ENCODE measurements around the gene TMEM44.
"Not testable (repeated sequence)": the region's sequence is repeated elsewhere in the genome, so short reads cannot be mapped to it uniquely, and the experiment has no call there.

TMEM44 gene

GRCh38 chr3:194556086-194557056, 76.8 kb downstream of the TMEM44 start:
- no peak for DNase-seq (ENCODE audit: low read depth in 2 of 3, low spot score in 1 of 3)

DNA sequence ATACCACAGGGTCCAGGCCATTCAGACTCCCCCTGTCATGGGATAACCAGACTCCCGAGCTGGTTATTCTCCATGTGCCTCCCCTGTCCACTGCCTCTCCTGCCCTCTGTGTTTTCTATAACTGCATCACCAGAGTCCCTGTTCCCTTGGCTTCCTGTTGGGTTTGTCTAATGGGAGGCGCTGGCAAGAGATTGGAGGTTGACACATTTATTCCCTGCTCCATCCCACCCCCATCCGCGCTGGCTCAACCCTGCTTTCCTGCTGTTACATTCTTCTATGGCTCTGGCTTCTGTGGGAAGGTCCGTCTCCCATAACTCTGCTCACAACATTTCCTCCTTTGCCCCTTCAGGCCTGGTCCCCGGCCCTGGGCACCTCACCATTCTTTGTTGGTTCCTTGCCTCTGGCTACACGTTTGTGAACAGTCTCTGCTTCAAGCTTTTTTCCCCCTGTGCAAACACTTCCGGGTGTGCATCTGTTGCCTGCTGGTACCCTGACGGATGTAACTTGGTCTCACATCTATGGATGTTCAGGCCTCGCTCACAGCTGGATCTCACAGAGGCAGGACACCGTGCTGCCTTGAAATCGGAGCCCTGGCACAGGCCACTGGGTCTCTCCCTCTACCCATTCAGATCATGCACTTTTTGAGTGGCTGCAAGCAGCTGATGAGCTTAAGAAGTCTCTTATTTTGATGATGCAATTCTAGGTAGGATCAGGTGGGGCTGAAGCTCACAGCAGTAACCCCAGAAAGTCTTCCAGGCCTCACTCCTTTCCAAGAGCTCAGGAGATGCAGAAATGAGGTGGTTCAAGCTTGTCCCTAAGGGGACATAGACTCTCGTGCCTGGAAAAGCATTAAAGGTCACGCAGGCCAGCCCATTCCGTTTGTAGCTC, 77.8 kb downstream of the TMEM44 start:
- DNase-seq (ENCODE audit: low read depth in 2 of 3, low spot score in 1 of 3): no peak

- DNase-seq (ENCODE audit: low read depth in 2 of 3, low spot score in 1 of 3): no peak
These were observed 78.6 kb downstream of the TMEM44 start for GRCh38 chr3:194554473-194555123.

GRCh38 chr3:194552327-194552949, 80.8 kb downstream of the TMEM44 start:
- no peak for DNase-seq (ENCODE audit: low read depth in 2 of 3, low spot score in 1 of 3)

DNA sequence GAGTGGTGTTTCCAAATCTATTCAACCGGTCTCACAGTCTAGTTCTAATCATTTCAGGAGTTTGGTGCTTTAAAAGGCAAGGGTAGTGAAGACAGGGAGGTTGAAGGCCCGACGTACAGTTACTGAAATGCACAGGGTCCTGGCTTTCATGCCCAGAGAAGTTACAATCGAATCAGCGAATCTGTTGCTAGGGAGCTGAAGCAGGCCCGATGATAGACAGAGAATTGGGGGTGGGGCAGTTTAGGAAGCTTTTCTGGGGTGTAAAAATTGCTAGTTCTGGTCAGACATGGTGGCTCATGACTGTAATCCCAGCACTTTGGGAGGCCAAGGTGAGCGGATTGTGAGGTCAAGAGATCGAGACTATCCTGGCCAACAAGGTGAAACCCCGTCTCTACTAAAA, 83.4 kb downstream of the TMEM44 start:
- no peak for DNase-seq (ENCODE audit: low read depth in 2 of 3, low spot score in 1 of 3)

GRCh38 chr3:194548346-194549321, 84.6 kb downstream of the TMEM44 start:
- DNase-seq (ENCODE audit: low read depth in 2 of 3, low spot score in 1 of 3): no peak

GRCh38 chr3:194547042-194547441, 86.2 kb downstream of the TMEM44 start:
- no peak for DNase-seq (ENCODE audit: low read depth in 2 of 3, low spot score in 1 of 3)

- DNase-seq (ENCODE audit: low read depth in 2 of 3, low spot score in 1 of 3): not testable (repeated sequence)
These were observed 87.7 kb downstream of the TMEM44 start for GRCh38 chr3:194545538-194545937.

GRCh38 chr3:194543550-194543949, 89.7 kb downstream of the TMEM44 start:
- no peak for DNase-seq (ENCODE audit: low read depth in 2 of 3, low spot score in 1 of 3)

- DNase-seq (ENCODE audit: low read depth in 2 of 3, low spot score in 1 of 3): no peak
These were observed 91.7 kb downstream of the TMEM44 start for GRCh38 chr3:194541483-194541882.

DNA sequence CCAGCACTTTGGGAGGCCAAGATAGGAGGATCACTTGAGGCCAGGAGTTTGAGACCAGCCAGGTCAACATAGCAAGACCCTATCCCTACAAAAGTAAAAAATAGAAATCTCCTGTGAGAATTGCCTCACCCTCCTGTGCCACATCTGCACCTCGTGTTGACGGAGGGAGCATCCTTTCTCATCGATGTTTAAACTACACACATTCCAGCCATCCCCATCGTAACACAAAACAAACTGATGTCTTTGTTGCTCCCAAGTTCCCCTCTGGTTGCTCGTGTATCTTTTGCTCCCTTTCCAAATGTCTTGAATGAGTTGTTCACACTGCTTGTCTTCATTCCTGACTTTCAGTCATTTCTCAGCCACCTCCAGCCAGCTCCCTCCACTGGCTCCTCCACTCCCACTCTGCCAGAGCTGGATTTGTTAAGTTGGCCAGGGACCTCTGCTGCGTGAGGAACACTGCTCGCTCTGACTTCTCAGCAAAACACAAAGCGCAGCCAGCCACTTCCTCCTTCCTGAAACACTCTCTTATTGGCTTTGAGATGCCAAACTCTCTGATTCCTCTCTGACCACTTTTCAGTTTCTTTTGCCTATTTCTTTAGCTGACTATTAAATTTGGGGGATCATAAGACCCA, 92.8 kb downstream of the TMEM44 start:
- DNase-seq (ENCODE audit: low read depth in 2 of 3, low spot score in 1 of 3): no peak

- no peak for DNase-seq (ENCODE audit: low read depth in 2 of 3, low spot score in 1 of 3)
These were observed 93.7 kb downstream of the TMEM44 start for GRCh38 chr3:194539498-194539897.

DNA sequence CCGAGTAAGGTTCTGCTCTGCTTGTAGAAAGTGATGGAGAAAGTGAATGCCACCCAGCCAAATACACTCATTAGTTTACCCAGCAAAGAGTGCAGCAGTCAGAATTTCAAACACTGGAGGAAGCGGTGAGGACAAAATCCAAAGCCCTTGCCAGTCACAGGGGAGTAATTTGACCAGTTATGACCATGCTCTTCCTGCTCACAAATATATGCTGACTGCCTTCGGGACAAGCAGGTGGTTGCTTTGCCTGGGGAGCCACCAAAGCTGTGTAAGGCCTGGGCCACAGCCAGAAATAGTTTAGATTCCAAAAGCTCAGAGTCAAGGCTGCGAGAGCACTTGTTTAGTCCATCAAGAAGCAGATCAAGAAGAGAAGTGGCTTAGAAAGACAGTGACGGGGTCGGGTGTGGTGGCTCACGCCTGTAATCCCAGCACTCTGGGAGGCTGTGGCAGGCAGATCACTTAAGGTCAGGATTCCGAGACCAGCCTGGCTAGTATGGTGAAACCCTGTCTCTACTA, 95.4 kb downstream of the TMEM44 start:
- DNase-seq (ENCODE audit: low read depth in 2 of 3, low spot score in 1 of 3): no peak
